ENCODE measurements around the gene NBEA. TPM values are rescaled to one million over a fixed set of nuclear protein-coding genes. Genes with fewer than 3 reads are reported as not detected.
"Not testable (repeated sequence)": the region's sequence is repeated elsewhere in the genome, so short reads cannot be mapped to it uniquely, and the experiment has no call there.

The NBEA gene
- total RNA-seq, 3 donors from 2014 or later (not counting 1 experiment from before 2014, with no cell fraction given), result 0.27 to 0.66 (median 0.33) TPM

- ATAC-seq (no peak), DNase-seq (no peak)
- no peaks in the 10 kb centered on the region for H3K27me3 Mint-ChIP-seq (ENCODE audit: low read depth in 2 of 2)
- Histone ChIP-seq H3K4me1 (ENCODE audit: control insufficient read depth, insufficient read depth, low read length) (no peaks in the 10 kb centered on the region), H3K4me3 (ENCODE audit: low read length) (no peak overlapping the region), H3K27me3 (ENCODE audit: control insufficient read depth, insufficient read depth, low read length) (no peaks in the 10 kb centered on the region), H3K27ac (ENCODE audit: low read length) (no peak overlapping the region), H3K9me3 (ENCODE audit: control insufficient read depth, insufficient read depth, low read length) (no peaks in the 10 kb centered on the region), H3K36me3 (ENCODE audit: control insufficient read depth, insufficient read depth, low read length) (no peaks in the 10 kb centered on the region)
- no peak overlapping the region for H3K4me3 Mint-ChIP-seq
- peaks cover 4 to 6% of the 10 kb centered on the region in 2 donors for H3K9me3 Mint-ChIP-seq
- 100% methylated on average over 1 of the region's 2 CpGs for WGBS (ENCODE audit: insufficient coverage)
- TF ChIP-seq CTCF (IDR thresholded peaks at IDR 0.05), result no peak
- H3K36me3 Mint-ChIP-seq, result no peaks in the 10 kb centered on the region
- intact Hi-C loops (cut with micrococcal nuclease), result no loop called here
- H3K4me1 Mint-ChIP-seq, result no peaks in the 10 kb centered on the region
- no peak overlapping the region for H3K27ac Mint-ChIP-seq
Observed at GRCh38 chr13:35092751-35093150, 150.7 kb downstream of the NBEA start.

GRCh38 chr13:35093356-35093755 lies 151.3 kb downstream of the NBEA start:
- ATAC-seq (no peak), DNase-seq (no peak)
- Mint-ChIP-seq H3K36me3 (no peaks in the 10 kb centered on the region), H3K4me1 (no peaks in the 10 kb centered on the region), H3K27me3 (ENCODE audit: low read depth in 2 of 2) (no peaks in the 10 kb centered on the region), H3K9me3 (peaks cover 2 to 5% of the 10 kb centered on the region in 2 donors), H3K27ac (no peak overlapping the region), H3K4me3 (no peak overlapping the region)
- no peak for TF ChIP-seq CTCF (IDR thresholded peaks at IDR 0.05)
- WGBS (ENCODE audit: insufficient coverage), result 88% methylated on average over 1 of the region's 1 CpG
- Histone ChIP-seq H3K4me1 (ENCODE audit: control insufficient read depth, insufficient read depth, low read length) (no peaks in the 10 kb centered on the region), H3K9me3 (ENCODE audit: control insufficient read depth, insufficient read depth, low read length) (no peaks in the 10 kb centered on the region), H3K36me3 (ENCODE audit: control insufficient read depth, insufficient read depth, low read length) (no peaks in the 10 kb centered on the region), H3K27ac (ENCODE audit: low read length) (no peak overlapping the region), H3K27me3 (ENCODE audit: control insufficient read depth, insufficient read depth, low read length) (no peaks in the 10 kb centered on the region), H3K4me3 (ENCODE audit: low read length) (no peak overlapping the region)
- intact Hi-C loops (cut with micrococcal nuclease), result no loop called here

GRCh38 chr13:35106771-35107170 lies 164.7 kb downstream of the NBEA start:
- H3K27me3 Mint-ChIP-seq (ENCODE audit: low read depth in 2 of 2); DNase-seq; H3K4me3 ChIP-seq (ENCODE audit: low read length); ATAC-seq; H3K36me3 ChIP-seq (ENCODE audit: control insufficient read depth, insufficient read depth, low read length); H3K9me3 ChIP-seq (ENCODE audit: control insufficient read depth, insufficient read depth, low read length); H3K4me1 ChIP-seq (ENCODE audit: control insufficient read depth, insufficient read depth, low read length); H3K27ac ChIP-seq (ENCODE audit: low read length); H3K4me3 Mint-ChIP-seq; H3K27ac Mint-ChIP-seq; H3K27me3 ChIP-seq (ENCODE audit: control insufficient read depth, insufficient read depth, low read length); H3K36me3 Mint-ChIP-seq; intact Hi-C loops (cut with micrococcal nuclease); H3K4me1 Mint-ChIP-seq: not testable (repeated sequence)
- peaks cover 9 to 13% of the 10 kb centered on the region in 2 donors for H3K9me3 Mint-ChIP-seq

GRCh38 chr13:35107535-35107934 lies 165.5 kb downstream of the NBEA start:
- H3K4me3 Mint-ChIP-seq, result no peak overlapping the region
- Histone ChIP-seq H3K4me1 (ENCODE audit: control insufficient read depth, insufficient read depth, low read length) (no peaks in the 10 kb centered on the region), H3K4me3 (ENCODE audit: low read length) (no peak overlapping the region), H3K9me3 (ENCODE audit: control insufficient read depth, insufficient read depth, low read length) (no peaks in the 10 kb centered on the region), H3K36me3 (ENCODE audit: control insufficient read depth, insufficient read depth, low read length) (no peaks in the 10 kb centered on the region), H3K27me3 (ENCODE audit: control insufficient read depth, insufficient read depth, low read length) (no peaks in the 10 kb centered on the region), H3K27ac (ENCODE audit: low read length) (no peak overlapping the region)
- no peaks in the 10 kb centered on the region for H3K27me3 Mint-ChIP-seq (ENCODE audit: low read depth in 2 of 2)
- DNase-seq, result no peak
- no peak for ATAC-seq
- 100% methylated on average over 1 of the region's 1 CpG for WGBS (ENCODE audit: insufficient coverage)
- peaks cover 9 to 13% of the 10 kb centered on the region in 2 donors for H3K9me3 Mint-ChIP-seq
- no peak overlapping the region for H3K27ac Mint-ChIP-seq
- no peak for TF ChIP-seq CTCF (IDR thresholded peaks at IDR 0.05)
- no peaks in the 10 kb centered on the region for H3K4me1 Mint-ChIP-seq
- no peaks in the 10 kb centered on the region for H3K36me3 Mint-ChIP-seq
- intact Hi-C loops (cut with micrococcal nuclease), result no loop called here

GRCh38 chr13:35113612-35114011 lies 171.5 kb downstream of the NBEA start:
- H3K27ac Mint-ChIP-seq; H3K27ac ChIP-seq (ENCODE audit: low read length); ATAC-seq; H3K36me3 Mint-ChIP-seq; H3K4me3 Mint-ChIP-seq; H3K4me1 Mint-ChIP-seq; H3K9me3 ChIP-seq (ENCODE audit: control insufficient read depth, insufficient read depth, low read length); H3K4me1 ChIP-seq (ENCODE audit: control insufficient read depth, insufficient read depth, low read length); intact Hi-C loops (cut with micrococcal nuclease); DNase-seq; H3K27me3 Mint-ChIP-seq (ENCODE audit: low read depth in 2 of 2); H3K4me3 ChIP-seq (ENCODE audit: low read length); H3K9me3 Mint-ChIP-seq; H3K27me3 ChIP-seq (ENCODE audit: control insufficient read depth, insufficient read depth, low read length); H3K36me3 ChIP-seq (ENCODE audit: control insufficient read depth, insufficient read depth, low read length): not testable (repeated sequence)
- 82% methylated on average over 3 of the region's 3 CpGs for WGBS (ENCODE audit: insufficient coverage)

Data from natural killer cell (primary cell).